ENCODE data around the gene CCNY. TPM values are rescaled to one million over a fixed set of nuclear protein-coding genes. Genes with fewer than 3 reads are reported as not detected.

CCNY gene
- total and polyA plus RNA-seq, 2 of the 13 experiments (the other 11 are each of a cell fraction or from before 2014, with no cell fraction given): 48.2 to 54.7 TPM

- H3K9me3 ChIP-seq (ENCODE audit: low read length): no peaks in the 10 kb centered on the region
- H3K4me3 ChIP-seq (replicated peaks in 1 of 3; ENCODE audit: insufficient read depth in 1 of 3, low read depth in 2 of 3, low read length in 3 of 3): no peak overlapping the region
- ChIA-PET CTCF (ENCODE audit: low intra/inter-chr PET ratio, low total read pairs) (no interaction called here), POLR2A (no interaction called here)
- DNase-seq (ENCODE audit: low spot score) (no peak), ATAC-seq (peak; percentile 54; the same call in 2 of the 3 replicates), FAIRE-seq (no peak)
- H3K4me1 ChIP-seq (ENCODE audit: insufficient read depth, low read length): peaks cover 28% of the 10 kb centered on the region
- H3K4me2 ChIP-seq (ENCODE audit: low read depth, low read length): no peak overlapping the region; the same call in 1 of the 2 replicates
- peaks cover 2 to 15% of the 10 kb centered on the region in 2 experiments; a peak in 3 of 5 replicates for H3K36me3 ChIP-seq (replicated peaks in 1 of 2; ENCODE audit: control insufficient read depth in 1 of 2, insufficient read depth in 2 of 2, low read length in 2 of 2)
- no peaks in the 10 kb centered on the region for H3K27me3 ChIP-seq (ENCODE audit: control insufficient read depth in 1 of 2, insufficient read depth in 2 of 2, low read length in 2 of 2)
- H2AFZ ChIP-seq (ENCODE audit: low read length): no peak overlapping the region
- no peak for TF ChIP-seq GMEB2 (CRISPR knock-in tag; IDR thresholded peaks at IDR 0.05; ENCODE audit: low read depth)
- peak; percentile 73; the same call in 1 of the 2 replicates for TF ChIP-seq ZNF121 (CRISPR knock-in tag; IDR thresholded peaks at IDR 0.05)
- no peak for TF ChIP-seq SKIL (CRISPR knock-in tag; IDR thresholded peaks at IDR 0.05; ENCODE audit: borderline replicate concordance)
- peak; percentile 45 for TF ChIP-seq HNF4A (CRISPR knock-in tag; IDR thresholded peaks at IDR 0.05)
- peak; percentile 59 for TF ChIP-seq ZNF629 (CRISPR knock-in tag; conservative IDR thresholded peaks at IDR 0.05)
- no TSS peak for BruUV-seq (replicated peaks)
- H3K27ac ChIP-seq (ENCODE audit: extremely low read length, insufficient read depth, low read length): no peak overlapping the region
- in situ Hi-C loops (cut with HindIII; ENCODE audit: extremely low pct_ligation_motif_present, low pct_unique_long_range_greater_than_20kb) (no loop called here), intact Hi-C loops (cut with micrococcal nuclease; ENCODE audit: unreplicated experiment) (no loop called here)
- H4K20me1 ChIP-seq (ENCODE audit: insufficient read depth, low read length): peaks cover 4% of the 10 kb centered on the region
- H3K79me2 ChIP-seq (ENCODE audit: insufficient read depth, low read length): peaks cover 3% of the 10 kb centered on the region
- WGBS (ENCODE audit: low lambda C conversion rate): 96% methylated on average over 1 of the region's 1 CpG
- no peak overlapping the region for H3K9ac ChIP-seq (ENCODE audit: insufficient read depth, low read depth, low read length)
These were observed 167.8 kb downstream of the CCNY start for GRCh38 chr10:35504132-35504531.

Measured in HepG2 (cell line).